OCI-LY1 (cell line): Measurements from ENCODE around the gene SLC35G6.

Experiments used
- H2AFZ ChIP-seq: fragments of 200-600 bp; sonication (generic), shearing (Covaris generic); 2 replicates; pipeline ENCODE4 v1.6.0; 2014; ENCODE audit warnings: antibody characterized with exemption, mild to moderate bottlenecking, low read length
- H3F3A ChIP-seq: fragments of 200-600 bp; sonication (generic), shearing (Covaris generic); 2 replicates; pipeline ENCODE4 v1.6.0; 2014; ENCODE audit warnings: mild to moderate bottlenecking, antibody characterized with exemption, low read length, moderate library complexity; ENCODE audit not compliant: insufficient read depth
- H3K27ac ChIP-seq: fragments of 200-600 bp; sonication (generic); 2 replicates; pipeline ENCODE4 v1.5.1; 2014; ENCODE audit warnings: low read length, mixed run types, mild to moderate bottlenecking, low read depth; ENCODE audit not compliant: poor library complexity, severe bottlenecking
- H3K27me3 ChIP-seq: fragments of 200-600 bp; sonication (generic); 2 replicates; pipeline ENCODE4 v1.6.0; 2014; ENCODE audit warnings: antibody characterized with exemption, mild to moderate bottlenecking, low read length, moderate library complexity; ENCODE audit not compliant: insufficient read depth
- H3K36me3 ChIP-seq: fragments of 200-600 bp; sonication (generic); 2 replicates; pipeline ENCODE4 v1.6.1; 2014; ENCODE audit warnings: mild to moderate bottlenecking, antibody characterized with exemption, low read length, moderate library complexity, mixed read lengths; ENCODE audit not compliant: insufficient read depth
- H3K4me1 ChIP-seq: fragments of 200-600 bp; sonication (generic); 2 replicates; pipeline ENCODE4 v1.5.1; 2014; ENCODE audit warnings: mild to moderate bottlenecking, low read length, moderate library complexity; ENCODE audit not compliant: insufficient read depth, severe bottlenecking
- H3K4me2 ChIP-seq: fragments of 200-600 bp; sonication (generic), shearing (Covaris generic); 2 replicates; pipeline ENCODE4 v1.6.1; 2014; ENCODE audit warnings: low read length
- H3K4me3 ChIP-seq: fragments of 200-600 bp; sonication (generic); 2 replicates; pipeline ENCODE4 v1.5.1; 2014; ENCODE audit warnings: low read length, low read depth, mild to moderate bottlenecking, mixed read lengths; ENCODE audit not compliant: poor library complexity, severe bottlenecking
- H3K79me2 ChIP-seq: fragments of 200-600 bp; shearing (Covaris generic); 2 replicates; pipeline ENCODE4 v1.6.1; 2016; ENCODE audit warnings: mixed run types, low read length, mixed read lengths; ENCODE audit not compliant: insufficient read depth
- H3K9ac ChIP-seq: fragments of 200-600 bp; sonication (generic), shearing (Covaris generic); 2 replicates; pipeline ENCODE4 v1.6.1; 2014; ENCODE audit warnings: mild to moderate bottlenecking, low read length, mixed read lengths
- H3K9me2 ChIP-seq: fragments of 200-600 bp; sonication (generic), shearing (Covaris generic); 2 replicates; pipeline ENCODE4 v1.6.1; 2014; ENCODE audit warnings: low read depth, mild to moderate bottlenecking, low read length, mixed read lengths
- H3K9me3 ChIP-seq: fragments of 200-600 bp; shearing (Covaris generic); 2 replicates; pipeline ENCODE4 v1.6.1; 2014; ENCODE audit warnings: low read length, mixed read lengths
- H4K20me1 ChIP-seq: fragments of 200-600 bp; sonication (generic), shearing (Covaris generic); 2 replicates; pipeline ENCODE4 v1.6.0; 2016; ENCODE audit warnings: mild to moderate bottlenecking, low read length; ENCODE audit not compliant: insufficient read depth
- CTCF ChIP-seq: fragments of 200-600 bp; sonication (generic), shearing (Covaris generic); IDR thresholded peaks from 2 replicates; pipeline ENCODE4 v1.5.1; 2017; ENCODE audit warnings: mild to moderate bottlenecking, antibody characterized with exemption, low read length, moderate library complexity, mixed read lengths
- EZH2 ChIP-seq: fragments of 200-600 bp; sonication (generic), shearing (Covaris generic); IDR thresholded peaks from 2 replicates; pipeline ENCODE4 v1.8.0; 2017; ENCODE audit warnings: borderline replicate concordance, mixed run types, mild to moderate bottlenecking, antibody characterized with exemption, low read length, moderate library complexity, mixed read lengths

Gene SLC35G6

GRCh38 chr17:7448461-7448860 is 32.8 kb upstream of the SLC35G6 start:
- no peaks in the 10 kb centered on the region for H3K9me2 ChIP-seq
- no peak overlapping the region for H3K27ac ChIP-seq
- H3K9ac ChIP-seq = no peak overlapping the region
- peaks cover 8% of the 10 kb centered on the region; the same call in 1 of the 2 replicates for H3K27me3 ChIP-seq
- H4K20me1 ChIP-seq = no peaks in the 10 kb centered on the region
- no peaks in the 10 kb centered on the region for H3F3A ChIP-seq
- no peak for TF ChIP-seq EZH2
- no peak for TF ChIP-seq CTCF
- peaks cover 12% of the 10 kb centered on the region for H3K4me1 ChIP-seq
- H3K4me2 ChIP-seq = no peak overlapping the region
- no peaks in the 10 kb centered on the region for H3K9me3 ChIP-seq
- H3K36me3 ChIP-seq = no peaks in the 10 kb centered on the region
- H3K4me3 ChIP-seq = no peak overlapping the region
- H3K79me2 ChIP-seq = no peaks in the 10 kb centered on the region
- no peak overlapping the region for H2AFZ ChIP-seq

- Histone ChIP-seq H3K4me3 (no peak overlapping the region), H3K9ac (no peak overlapping the region), H3K36me3 (peaks cover 26% of the 10 kb centered on the region), H3K79me2 (no peaks in the 10 kb centered on the region), H3K9me2 (no peaks in the 10 kb centered on the region), H3K27ac (peak overlapping the region; percentile 6), H3K9me3 (no peaks in the 10 kb centered on the region), H3K4me1 (peaks cover 18% of the 10 kb centered on the region), H2AFZ (no peak overlapping the region), H4K20me1 (no peaks in the 10 kb centered on the region), H3F3A (no peaks in the 10 kb centered on the region), H3K27me3 (no peaks in the 10 kb centered on the region), H3K4me2 (no peak overlapping the region)
- TF ChIP-seq EZH2 (no peak), CTCF (no peak)
Measured at GRCh38 chr17:7459961-7460545, 21.2 kb upstream of the SLC35G6 start.

- H3K4me1 ChIP-seq = peaks cover 15% of the 10 kb centered on the region
- H3K27ac ChIP-seq = no peak overlapping the region
- TF ChIP-seq CTCF (no peak), EZH2 (no peak)
- H3K79me2 ChIP-seq = no peaks in the 10 kb centered on the region
- no peaks in the 10 kb centered on the region for H3K27me3 ChIP-seq
- H3K4me2 ChIP-seq = no peak overlapping the region
- no peaks in the 10 kb centered on the region for H3F3A ChIP-seq
- no peak overlapping the region for H3K4me3 ChIP-seq
- no peaks in the 10 kb centered on the region for H3K9me2 ChIP-seq
- H4K20me1 ChIP-seq = no peaks in the 10 kb centered on the region
- H3K36me3 ChIP-seq = peaks cover 31% of the 10 kb centered on the region
- H3K9me3 ChIP-seq = no peaks in the 10 kb centered on the region
- H3K9ac ChIP-seq = no peak overlapping the region
- no peak overlapping the region for H2AFZ ChIP-seq
Measured at GRCh38 chr17:7460850-7461660, 20.2 kb upstream of the SLC35G6 start.
